Caco-2 (cell line): Measurements from ENCODE around the gene L3MBTL2. TPM values are rescaled to one million over a fixed set of nuclear protein-coding genes. Genes with fewer than 3 reads are reported as not detected.

Experiments
- BruUV-seq: library from RNA; stranded (reverse); fragments of 400-500 nt; replicated peaks from 2 replicates; lab custom pipeline; 2021; lab: Mats Ljungman, UMichigan
- CTCF ChIA-PET: fragments of 300-600 bp; sonication (Branson Sonifier 250); formaldehyde crosslinking; loops from one replicate; lab custom pipeline; 2022; ENCODE audit warnings: antibody characterized with exemption; lab: Charles Lee
- POLR2A ChIA-PET: fragments of 300-600 bp; sonication (Branson Sonifier 250); formaldehyde crosslinking; loops from one replicate; lab custom pipeline; 2022; ENCODE audit warnings: antibody characterized with exemption; lab: Charles Lee
- DNase-seq, 2 experiments: peaks; one replicate each; pipeline versions ENCODE4 v3.0.0 to v3.0.0-alpha.2; 2020 to 2022
- H3K27me3 ChIP-seq: replicated peaks from 2 replicates; pipeline ENCODE4 v1.6.0; 2011; ENCODE audit warnings: low read length; ENCODE audit not compliant: control insufficient read depth, insufficient read depth
- H3K36me3 ChIP-seq: 2 replicates; pipeline ENCODE4 v1.5.1; 2011; ENCODE audit warnings: low read length; ENCODE audit not compliant: control insufficient read depth, insufficient read depth
- H3K4me1 ChIP-seq: fragments of 250-450 bp; sonication (Bioruptor Pico); 2 replicates; pipeline ENCODE4 v1.5.1; 2020; ENCODE audit warnings: mild to moderate bottlenecking
- H3K4me3 ChIP-seq: 2 replicates; pipeline ENCODE4 v1.5.1; 2011; ENCODE audit warnings: low read depth, mild to moderate bottlenecking, control low read depth, low read length
- H3K9me3 ChIP-seq: fragments of 250-450 bp; sonication (Bioruptor Pico); 2 replicates; pipeline ENCODE4 v1.5.1; 2020; ENCODE audit warnings: mild to moderate bottlenecking, moderate library complexity
- H3K27ac Mint-ChIP-seq: one replicate; pipeline ENCODE4 v1.8.0; 2022; ENCODE audit warnings: mixed read lengths; ENCODE audit not compliant: unreplicated experiment
- H3K27me3 Mint-ChIP-seq: one replicate; pipeline ENCODE4 v1.8.0; 2022; ENCODE audit warnings: mixed read lengths; ENCODE audit not compliant: insufficient read depth, unreplicated experiment
- H3K36me3 Mint-ChIP-seq: one replicate; pipeline ENCODE4 v1.8.0; 2022; ENCODE audit warnings: mild to moderate bottlenecking, mixed read lengths; ENCODE audit not compliant: insufficient read depth, unreplicated experiment
- H3K4me1 Mint-ChIP-seq: one replicate; pipeline ENCODE4 v1.8.0; 2022; ENCODE audit warnings: low read depth, mixed read lengths; ENCODE audit not compliant: unreplicated experiment
- H3K4me3 Mint-ChIP-seq: one replicate; pipeline ENCODE4 v1.8.0; 2022; ENCODE audit warnings: mild to moderate bottlenecking, moderate library complexity, mixed read lengths; ENCODE audit not compliant: unreplicated experiment
- H3K9me3 Mint-ChIP-seq: one replicate; pipeline ENCODE4 v1.8.0; 2022; ENCODE audit warnings: mixed read lengths; ENCODE audit not compliant: unreplicated experiment
- CTCF ChIP-seq, 2 experiments: fragments of 200-600 bp in 1 of 2; IDR thresholded peaks; 1 replicate in 1 of 2; 2 replicates in 1 of 2; pipeline versions ENCODE4 v1.5.1 to v1.8.0; 2011 to 2022; ENCODE audit warnings: antibody characterized with exemption in 1 of 2, control low read depth in 1 of 2, inconsistent platforms in 1 of 2, low read depth in 1 of 2, low read length in 1 of 2, mild to moderate bottlenecking in 1 of 2, moderate library complexity in 1 of 2; ENCODE audit not compliant: insufficient read depth in 1 of 2, severe bottlenecking in 1 of 2, unreplicated experiment in 1 of 2
- intact Hi-C: fragments of 100-400 bp; cut with micrococcal nuclease; formaldehyde crosslinking; loops from one replicate; pipeline ENCODE4 v1.10.0; 2022; ENCODE audit not compliant: unreplicated experiment
- total RNA-seq: library from RNA; stranded (reverse); gene quantifications from 2 replicates; pipeline ENCODE4 v1.2.3, GENCODE V29; 2022

The L3MBTL2 gene
- total RNA-seq, 1 experiment from 2014 or later = 24.3 TPM

GRCh38 chr22:41215926-41216325 is 10.8 kb downstream of the L3MBTL2 start:
- Mint-ChIP-seq H3K27ac (no peak overlapping the region), H3K36me3 (peaks cover 75% of the 10 kb centered on the region), H3K4me3 (no peak overlapping the region), H3K27me3 (no peaks in the 10 kb centered on the region), H3K9me3 (no peaks in the 10 kb centered on the region), H3K4me1 (no peaks in the 10 kb centered on the region)
- H3K36me3 ChIP-seq = no peaks in the 10 kb centered on the region; the same call in 1 of the 2 replicates
- no peaks in the 10 kb centered on the region for H3K9me3 ChIP-seq
- no peak overlapping the region for H3K4me3 ChIP-seq
- ChIA-PET CTCF (no interaction called here), POLR2A (no interaction called here)
- no peak for TF ChIP-seq CTCF (IDR thresholded peaks at IDR 0.05; ENCODE audit: insufficient read depth in 1 of 2, low read depth in 1 of 2, low read length in 1 of 2, severe bottlenecking in 1 of 2, unreplicated experiment in 1 of 2)
- BruUV-seq = no TSS peak
- no peaks in the 10 kb centered on the region for H3K27me3 ChIP-seq
- no peak for DNase-seq
- no peaks in the 10 kb centered on the region for H3K4me1 ChIP-seq
- intact Hi-C loops = no loop called here

GRCh38 chr22:41216984-41217383 is 11.9 kb downstream of the L3MBTL2 start:
- Histone ChIP-seq H3K4me1 (no peaks in the 10 kb centered on the region), H3K9me3 (no peaks in the 10 kb centered on the region), H3K27me3 (no peaks in the 10 kb centered on the region), H3K4me3 (no peak overlapping the region), H3K36me3 (no peaks in the 10 kb centered on the region; the same call in 1 of the 2 replicates)
- H3K27me3 Mint-ChIP-seq = no peaks in the 10 kb centered on the region
- no peak for TF ChIP-seq CTCF (IDR thresholded peaks at IDR 0.05; ENCODE audit: insufficient read depth in 1 of 2, low read depth in 1 of 2, low read length in 1 of 2, severe bottlenecking in 1 of 2, unreplicated experiment in 1 of 2)
- no peak overlapping the region for H3K27ac Mint-ChIP-seq
- H3K9me3 Mint-ChIP-seq = no peaks in the 10 kb centered on the region
- H3K36me3 Mint-ChIP-seq = peaks cover 76% of the 10 kb centered on the region
- BruUV-seq = no TSS peak
- intact Hi-C loops = no loop called here
- H3K4me3 Mint-ChIP-seq = no peak overlapping the region
- ChIA-PET POLR2A (no interaction called here), CTCF (no interaction called here)
- no peaks in the 10 kb centered on the region for H3K4me1 Mint-ChIP-seq
- DNase-seq = no peak

- Histone ChIP-seq H3K27me3 (no peaks in the 10 kb centered on the region), H3K4me3 (no peak overlapping the region), H3K4me1 (no peaks in the 10 kb centered on the region), H3K9me3 (no peaks in the 10 kb centered on the region), H3K36me3 (no peaks in the 10 kb centered on the region; the same call in 1 of the 2 replicates)
- Mint-ChIP-seq H3K9me3 (no peaks in the 10 kb centered on the region), H3K4me1 (no peaks in the 10 kb centered on the region), H3K36me3 (peaks cover 73% of the 10 kb centered on the region), H3K27ac (no peak overlapping the region), H3K4me3 (no peak overlapping the region), H3K27me3 (no peaks in the 10 kb centered on the region)
- ChIA-PET CTCF (no interaction called here), POLR2A (no interaction called here)
- no TSS peak for BruUV-seq
- TF ChIP-seq CTCF (IDR thresholded peaks at IDR 0.05; ENCODE audit: insufficient read depth in 1 of 2, low read depth in 1 of 2, low read length in 1 of 2, severe bottlenecking in 1 of 2, unreplicated experiment in 1 of 2) = no peak
- no peak for DNase-seq
- intact Hi-C loops = no loop called here
Observed at GRCh38 chr22:41217553-41218157, 12.5 kb downstream of the L3MBTL2 start.
